ENCODE results near the gene HIBADH.
"Not testable (repeated sequence)": the region's sequence is repeated elsewhere in the genome, so short reads cannot be mapped to it uniquely, and the experiment has no call there.

Gene HIBADH

DNA sequence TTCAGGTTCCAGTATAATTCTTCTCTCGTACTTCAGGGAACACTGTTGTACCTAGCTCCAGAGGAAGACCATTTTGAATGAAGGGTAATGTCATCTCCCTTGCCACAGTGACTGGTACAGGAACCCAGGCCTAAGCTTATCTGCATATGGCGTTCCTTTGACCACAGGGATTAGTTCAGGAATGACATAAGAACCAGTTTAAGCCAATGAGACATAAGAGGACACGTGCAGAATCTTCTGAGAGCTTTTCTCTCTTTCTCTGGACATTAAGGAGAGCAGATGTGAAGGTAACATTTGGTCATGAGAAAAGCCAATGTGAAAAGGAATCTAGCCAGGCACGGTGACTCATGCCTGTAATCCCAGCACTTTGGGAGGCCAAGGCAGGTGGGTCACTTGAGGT lies 21.8 kb upstream of the HIBADH start:
- DNase-seq (ENCODE audit: extremely low read depth, low read depth), result no peak
- TF ChIP-seq, protein P1, sequence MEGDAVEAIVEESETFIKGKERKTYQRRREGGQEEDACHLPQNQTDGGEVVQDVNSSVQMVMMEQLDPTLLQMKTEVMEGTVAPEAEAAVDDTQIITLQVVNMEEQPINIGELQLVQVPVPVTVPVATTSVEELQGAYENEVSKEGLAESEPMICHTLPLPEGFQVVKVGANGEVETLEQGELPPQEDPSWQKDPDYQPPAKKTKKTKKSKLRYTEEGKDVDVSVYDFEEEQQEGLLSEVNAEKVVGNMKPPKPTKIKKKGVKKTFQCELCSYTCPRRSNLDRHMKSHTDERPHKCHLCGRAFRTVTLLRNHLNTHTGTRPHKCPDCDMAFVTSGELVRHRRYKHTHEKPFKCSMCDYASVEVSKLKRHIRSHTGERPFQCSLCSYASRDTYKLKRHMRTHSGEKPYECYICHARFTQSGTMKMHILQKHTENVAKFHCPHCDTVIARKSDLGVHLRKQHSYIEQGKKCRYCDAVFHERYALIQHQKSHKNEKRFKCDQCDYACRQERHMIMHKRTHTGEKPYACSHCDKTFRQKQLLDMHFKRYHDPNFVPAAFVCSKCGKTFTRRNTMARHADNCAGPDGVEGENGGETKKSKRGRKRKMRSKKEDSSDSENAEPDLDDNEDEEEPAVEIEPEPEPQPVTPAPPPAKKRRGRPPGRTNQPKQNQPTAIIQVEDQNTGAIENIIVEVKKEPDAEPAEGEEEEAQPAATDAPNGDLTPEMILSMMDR (IDR thresholded peaks at IDR 0.05; ENCODE audit: low read depth, low read length, missing control alignments), result no peak
- no peak overlapping the region for H3K4me3 ChIP-seq (replicated peaks; ENCODE audit: low read depth, low read length)

DNA sequence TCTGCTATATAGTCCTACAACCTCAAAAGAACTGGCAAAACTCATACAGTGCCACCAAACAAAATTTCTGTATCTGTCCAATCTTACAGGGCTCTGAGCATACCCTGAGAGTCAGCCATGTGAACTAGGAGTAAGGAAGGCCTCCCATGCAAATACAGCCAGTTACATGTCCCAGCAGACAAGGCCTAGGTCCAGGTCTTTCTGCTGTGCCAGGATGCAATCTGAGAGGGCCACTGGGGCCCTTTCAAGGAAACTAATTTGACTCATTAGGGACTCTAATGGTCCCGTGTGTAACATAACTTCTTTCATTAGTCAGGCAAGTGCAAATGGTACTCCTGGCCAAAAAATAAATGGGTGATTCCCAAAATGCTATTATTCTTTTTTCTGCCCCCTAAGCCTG lies 17.9 kb upstream of the HIBADH start:
- H3K4me3 ChIP-seq (replicated peaks; ENCODE audit: low read depth, low read length), result no peak overlapping the region
- no peak for DNase-seq (ENCODE audit: extremely low read depth, low read depth)

DNA sequence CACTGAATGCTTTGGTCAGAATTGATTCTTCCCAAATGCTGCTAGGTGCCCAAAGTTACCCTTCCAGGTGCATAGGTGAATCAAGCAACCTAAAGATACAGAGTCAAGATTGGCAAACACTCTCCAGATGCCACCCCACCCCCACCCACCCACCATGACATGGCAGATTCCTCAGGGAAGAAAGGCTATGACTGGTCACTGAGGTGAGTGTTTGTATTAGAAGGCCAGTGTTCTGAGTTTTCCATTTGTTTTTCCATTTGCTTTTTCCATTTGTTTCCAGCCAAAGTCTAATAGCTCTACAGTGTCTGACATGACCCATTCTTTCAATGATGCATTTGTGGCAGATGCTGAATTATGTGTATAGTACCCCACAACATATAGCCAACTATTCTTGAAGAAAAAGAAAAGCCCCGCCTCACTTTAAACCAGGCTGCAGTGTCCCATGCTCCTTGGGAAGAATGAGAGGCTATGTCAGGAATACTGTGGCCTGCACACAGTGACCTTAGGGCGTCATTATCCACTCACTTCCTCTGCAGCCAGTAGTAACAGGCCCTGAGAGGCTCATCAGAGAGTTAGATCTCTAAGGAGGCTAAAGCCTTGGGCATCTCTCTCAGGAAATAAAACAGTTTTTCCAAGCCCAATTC lies 16.1 kb upstream of the HIBADH start:
- TF ChIP-seq, protein P1 (IDR thresholded peaks at IDR 0.05; ENCODE audit: low read depth, low read length, missing control alignments), result no peak
- DNase-seq (ENCODE audit: extremely low read depth, low read depth), result no peak
- no peak overlapping the region for H3K4me3 ChIP-seq (replicated peaks; ENCODE audit: low read depth, low read length)

More for the DNA sequence above, 17.9 kb upstream of the HIBADH start:
- TF ChIP-seq, protein P1 (IDR thresholded peaks at IDR 0.05; ENCODE audit: low read depth, low read length, missing control alignments), result no peak

DNA sequence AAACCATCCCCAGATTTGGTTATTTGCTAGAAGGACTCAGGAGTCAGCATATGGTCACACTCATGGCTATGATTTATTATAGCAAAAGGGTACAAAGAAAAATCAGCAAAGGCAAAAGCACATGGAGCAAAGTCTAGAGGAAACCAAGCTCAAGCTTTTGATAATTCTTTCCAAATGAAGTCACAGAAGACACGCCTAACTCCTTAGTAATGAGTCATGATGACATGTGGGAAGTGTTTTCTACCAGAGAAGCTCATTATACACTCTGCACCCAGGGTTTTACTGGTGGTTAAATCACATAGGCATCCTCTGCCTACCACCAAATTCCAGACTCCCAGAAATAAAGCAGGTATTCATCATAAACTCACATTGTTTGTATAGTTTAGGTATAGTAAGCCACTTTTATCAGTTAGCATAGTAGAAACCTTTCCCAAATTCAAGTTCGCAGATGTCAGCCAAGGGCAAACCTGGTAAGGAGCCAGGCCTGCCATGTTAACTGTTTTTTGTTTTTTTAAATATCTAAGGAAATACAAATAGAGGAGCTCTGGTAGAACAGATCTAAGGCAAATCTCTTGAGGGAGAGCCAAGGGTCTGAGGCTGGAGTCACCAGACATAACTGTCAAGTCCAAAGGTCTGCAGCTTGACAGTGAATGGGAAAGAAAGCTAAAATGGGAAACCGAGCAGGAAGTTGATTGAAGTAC lies 15.4 kb upstream of the HIBADH start:
- TF ChIP-seq, protein P1 (IDR thresholded peaks at IDR 0.05; ENCODE audit: low read depth, low read length, missing control alignments), result no peak
- no peak overlapping the region for H3K4me3 ChIP-seq (replicated peaks; ENCODE audit: low read depth, low read length)
- DNase-seq (ENCODE audit: extremely low read depth, low read depth), result peak; percentile 95

DNA sequence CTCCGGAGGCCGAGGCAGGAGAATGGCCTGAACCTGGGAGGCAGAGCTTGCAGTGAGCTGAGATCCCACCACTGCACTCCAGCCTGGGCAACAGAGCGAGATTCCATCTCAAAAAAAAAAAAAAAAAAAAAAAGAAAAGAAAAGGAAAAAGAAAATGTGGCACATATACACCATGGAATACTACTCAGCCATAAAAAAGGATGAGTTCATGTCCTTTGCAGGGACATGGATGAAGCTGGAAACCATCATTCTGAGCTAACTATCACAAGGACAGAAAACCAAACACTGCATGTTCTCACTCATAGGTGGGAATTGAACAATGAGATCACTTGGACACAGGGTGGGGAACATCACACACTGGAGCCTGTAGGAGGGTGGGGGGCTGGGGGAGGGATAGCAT lies 11.4 kb upstream of the HIBADH start:
- not testable (repeated sequence) for DNase-seq (ENCODE audit: extremely low read depth, low read depth); H3K4me3 ChIP-seq (replicated peaks; ENCODE audit: low read depth, low read length)

DNA sequence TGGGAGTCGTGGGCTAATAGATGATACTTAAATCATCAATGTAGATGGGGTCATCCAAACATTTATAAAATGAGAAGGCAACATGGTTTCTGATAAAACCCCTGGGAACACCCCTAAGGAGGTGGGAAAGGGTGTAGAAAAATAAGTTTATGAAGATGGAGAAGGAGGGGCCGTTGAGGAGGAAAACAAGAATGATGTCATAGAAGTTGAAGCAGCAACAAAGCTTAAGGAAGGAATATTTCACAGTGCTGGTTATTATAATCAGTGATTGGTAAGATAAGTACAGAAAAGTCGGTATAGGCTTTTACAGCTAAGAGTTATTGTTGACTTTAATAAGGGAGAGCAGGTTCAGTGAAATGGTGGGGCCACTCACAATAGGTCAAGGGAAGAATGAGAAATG lies 9.0 kb upstream of the HIBADH start:
- DNase-seq (ENCODE audit: extremely low read depth, low read depth), result no peak
- no peak overlapping the region for H3K4me3 ChIP-seq (replicated peaks; ENCODE audit: low read depth, low read length)
- TF ChIP-seq, protein P1 (IDR thresholded peaks at IDR 0.05; ENCODE audit: low read depth, low read length, missing control alignments), result no peak

DNA sequence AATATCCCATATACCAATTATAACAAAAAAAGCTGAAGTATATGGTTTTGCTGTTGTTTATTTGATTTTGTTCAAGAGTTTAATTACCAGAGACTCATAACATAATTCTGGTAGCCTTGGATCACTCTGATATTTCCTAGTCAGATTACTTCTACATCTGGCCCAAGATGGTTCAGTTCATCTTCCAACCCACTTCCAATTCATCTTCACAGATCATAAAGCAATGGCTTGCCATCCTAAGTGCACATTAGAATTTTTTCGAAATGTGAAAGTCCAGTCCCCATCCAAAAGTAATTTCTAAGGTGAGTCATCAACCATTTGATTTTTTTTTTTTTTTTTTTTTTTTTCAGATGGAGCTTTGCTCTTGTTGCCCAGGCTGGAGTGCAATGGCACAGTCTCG lies 8.0 kb upstream of the HIBADH start:
- TF ChIP-seq, protein P1 (IDR thresholded peaks at IDR 0.05; ENCODE audit: low read depth, low read length, missing control alignments), result no peak
- no peak for DNase-seq (ENCODE audit: extremely low read depth, low read depth)
- no peak overlapping the region for H3K4me3 ChIP-seq (replicated peaks; ENCODE audit: low read depth, low read length)
